Smooth muscle cell (in vitro differentiated cells): Measurements from ENCODE around the gene PROZ. TPM values are rescaled to one million over a fixed set of nuclear protein-coding genes. Genes with fewer than 3 reads are reported as not detected.

Experiments used
- DNase-seq: peaks from one replicate; lab custom pipeline; 2025; ENCODE audit not compliant: unreplicated experiment; lab: John Stamatoyannopoulos, UW
- H2AFZ ChIP-seq: fragments of 200-600 bp; sonication (generic); 2 replicates; pipeline ENCODE4 v1.6.0; 2016; ENCODE audit warnings: antibody characterized with exemption, low read depth, mild to moderate bottlenecking
- H3F3A ChIP-seq: fragments of 200-600 bp; sonication (generic); 2 replicates; pipeline ENCODE4 v1.6.0; 2017; ENCODE audit warnings: antibody characterized with exemption, low read depth
- H3K27ac ChIP-seq: fragments of 200-600 bp; sonication (generic); 2 replicates; pipeline ENCODE4 v1.5.1; 2016; ENCODE audit warnings: low read depth, mild to moderate bottlenecking
- H3K27me3 ChIP-seq: fragments of 200-600 bp; sonication (generic); 2 replicates; pipeline ENCODE4 v1.6.1; 2016; ENCODE audit warnings: low read depth, mild to moderate bottlenecking
- H3K36me3 ChIP-seq: fragments of 200-600 bp; sonication (generic); 2 replicates; pipeline ENCODE4 v1.5.1; 2016; ENCODE audit warnings: low read depth
- H3K4me1 ChIP-seq: fragments of 200-600 bp; sonication (generic); 2 replicates; pipeline ENCODE4 v1.5.1; 2016; ENCODE audit warnings: low read depth
- H3K4me2 ChIP-seq: fragments of 200-600 bp; sonication (generic); 2 replicates; pipeline ENCODE4 v1.6.0; 2016; ENCODE audit warnings: mild to moderate bottlenecking
- H3K4me3 ChIP-seq: fragments of 200-600 bp; sonication (generic); 2 replicates; pipeline ENCODE4 v1.5.1; 2016; ENCODE audit warnings: mild to moderate bottlenecking
- H3K79me2 ChIP-seq: fragments of 200-600 bp; sonication (generic); 2 replicates; pipeline ENCODE4 v1.6.0; 2016; ENCODE audit warnings: low read depth, mild to moderate bottlenecking
- H3K9ac ChIP-seq: fragments of 200-600 bp; sonication (generic); 2 replicates; pipeline ENCODE4 v1.6.0; 2016; ENCODE audit warnings: low read depth
- H3K9me3 ChIP-seq: fragments of 200-600 bp; sonication (generic); replicated peaks from 2 replicates; pipeline ENCODE4 v1.5.1; 2016; ENCODE audit warnings: low read depth
- H4K20me1 ChIP-seq: fragments of 200-600 bp; sonication (generic); 2 replicates; pipeline ENCODE4 v1.6.0; 2016; ENCODE audit warnings: low read depth
- WGBS: methylation state at CpG from one replicate; pipeline ENCODE4 v1.1.7; 2016; ENCODE audit warnings: low lambda C conversion rate; 5-methylcytosine and 5-hydroxymethylcytosine counted together
- polyA plus RNA-seq: library from polyadenylated mRNA; unstranded; fragments of >200 nt; fragmentation: Nextera tagmentation; extraction: Ambion mirVana; gene quantifications from 2 replicates; pipeline ENCODE4 v1.2.1, GENCODE V29; 2016
- total RNA-seq: library from RNA; depleted of rRNA; stranded (reverse); fragments of >200 nt; gene quantifications from 2 replicates; pipeline ENCODE4 v1.2.3, GENCODE V29; 2014
- TF ChIP-seq, protein P1 (sequence below): fragments of 200-600 bp; sonication (generic); IDR thresholded peaks from 2 replicates; pipeline ENCODE4 v1.5.1; 2017; ENCODE audit warnings: borderline replicate concordance, mild to moderate bottlenecking, antibody characterized with exemption; ENCODE audit not compliant: insufficient read depth, poor library complexity, severe bottlenecking

Gene PROZ
- total and polyA plus RNA-seq, 2 experiments from 2014 or later: not detected

DNA sequence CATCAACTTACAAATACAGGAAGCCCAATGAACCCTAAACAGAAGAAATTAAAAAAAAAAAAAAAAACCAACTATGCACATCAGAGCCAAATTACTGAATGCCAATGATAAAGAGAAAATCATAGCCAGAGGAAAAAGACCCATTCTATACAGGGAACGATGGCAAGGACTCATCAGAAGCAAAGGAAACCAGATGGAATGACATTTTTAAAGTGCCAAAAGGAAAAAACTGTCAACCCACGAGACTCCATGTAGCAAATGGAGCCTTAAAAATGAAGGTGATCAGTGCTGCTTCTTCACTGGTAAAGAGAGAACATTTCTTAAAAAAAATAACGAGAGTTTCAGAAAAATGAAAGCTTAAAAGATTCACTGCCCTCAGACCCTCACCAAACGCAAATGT is 31.7 kb downstream of the PROZ start:
- Histone ChIP-seq H3K36me3 (peaks cover 8% of the 10 kb centered on the region), H3F3A (no peaks in the 10 kb centered on the region), H3K27me3 (no peaks in the 10 kb centered on the region), H3K4me1 (no peaks in the 10 kb centered on the region), H3K9ac (no peak overlapping the region), H4K20me1 (no peaks in the 10 kb centered on the region), H3K79me2 (no peaks in the 10 kb centered on the region), H3K4me2 (no peak overlapping the region), H3K9me3 (no peaks in the 10 kb centered on the region), H3K27ac (no peak overlapping the region), H3K4me3 (no peak overlapping the region), H2AFZ (no peak overlapping the region)
- TF ChIP-seq, protein P1, sequence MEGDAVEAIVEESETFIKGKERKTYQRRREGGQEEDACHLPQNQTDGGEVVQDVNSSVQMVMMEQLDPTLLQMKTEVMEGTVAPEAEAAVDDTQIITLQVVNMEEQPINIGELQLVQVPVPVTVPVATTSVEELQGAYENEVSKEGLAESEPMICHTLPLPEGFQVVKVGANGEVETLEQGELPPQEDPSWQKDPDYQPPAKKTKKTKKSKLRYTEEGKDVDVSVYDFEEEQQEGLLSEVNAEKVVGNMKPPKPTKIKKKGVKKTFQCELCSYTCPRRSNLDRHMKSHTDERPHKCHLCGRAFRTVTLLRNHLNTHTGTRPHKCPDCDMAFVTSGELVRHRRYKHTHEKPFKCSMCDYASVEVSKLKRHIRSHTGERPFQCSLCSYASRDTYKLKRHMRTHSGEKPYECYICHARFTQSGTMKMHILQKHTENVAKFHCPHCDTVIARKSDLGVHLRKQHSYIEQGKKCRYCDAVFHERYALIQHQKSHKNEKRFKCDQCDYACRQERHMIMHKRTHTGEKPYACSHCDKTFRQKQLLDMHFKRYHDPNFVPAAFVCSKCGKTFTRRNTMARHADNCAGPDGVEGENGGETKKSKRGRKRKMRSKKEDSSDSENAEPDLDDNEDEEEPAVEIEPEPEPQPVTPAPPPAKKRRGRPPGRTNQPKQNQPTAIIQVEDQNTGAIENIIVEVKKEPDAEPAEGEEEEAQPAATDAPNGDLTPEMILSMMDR: no peak
- 98% methylated on average over 4 of the region's 4 CpGs for WGBS
- DNase-seq: no peak

DNA sequence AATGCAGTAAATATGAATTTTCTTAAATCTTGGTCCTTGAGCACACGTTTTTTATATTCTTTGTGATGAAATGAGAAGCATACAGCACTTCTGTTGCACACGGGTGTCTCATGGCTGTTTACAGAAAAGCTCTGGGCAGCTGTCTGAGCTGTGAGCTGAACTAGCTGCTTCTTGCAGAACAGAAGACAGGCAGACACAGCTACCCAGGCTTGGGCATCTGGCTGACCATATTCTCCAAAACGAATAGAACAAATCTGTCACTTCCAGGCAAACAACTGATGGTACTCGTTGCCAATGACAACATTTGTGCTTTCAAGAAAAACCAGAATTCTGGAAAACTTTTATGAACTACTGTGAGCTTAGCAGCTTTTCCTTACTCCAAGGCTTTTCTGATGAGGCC is 33.8 kb downstream of the PROZ start:
- DNase-seq: no peak
- H3K27me3 ChIP-seq: no peaks in the 10 kb centered on the region
- 94% methylated on average over 4 of the region's 4 CpGs for WGBS
- no peaks in the 10 kb centered on the region for H4K20me1 ChIP-seq
- no peak overlapping the region for H3K4me2 ChIP-seq
- no peaks in the 10 kb centered on the region for H3K79me2 ChIP-seq
- H3K27ac ChIP-seq: no peak overlapping the region
- no peak overlapping the region for H2AFZ ChIP-seq
- TF ChIP-seq, protein P1: no peak
- no peaks in the 10 kb centered on the region for H3K4me1 ChIP-seq
- no peaks in the 10 kb centered on the region for H3F3A ChIP-seq
- H3K36me3 ChIP-seq: peaks cover 24% of the 10 kb centered on the region
- no peak overlapping the region for H3K9ac ChIP-seq
- no peak overlapping the region for H3K4me3 ChIP-seq
- no peaks in the 10 kb centered on the region for H3K9me3 ChIP-seq

DNA sequence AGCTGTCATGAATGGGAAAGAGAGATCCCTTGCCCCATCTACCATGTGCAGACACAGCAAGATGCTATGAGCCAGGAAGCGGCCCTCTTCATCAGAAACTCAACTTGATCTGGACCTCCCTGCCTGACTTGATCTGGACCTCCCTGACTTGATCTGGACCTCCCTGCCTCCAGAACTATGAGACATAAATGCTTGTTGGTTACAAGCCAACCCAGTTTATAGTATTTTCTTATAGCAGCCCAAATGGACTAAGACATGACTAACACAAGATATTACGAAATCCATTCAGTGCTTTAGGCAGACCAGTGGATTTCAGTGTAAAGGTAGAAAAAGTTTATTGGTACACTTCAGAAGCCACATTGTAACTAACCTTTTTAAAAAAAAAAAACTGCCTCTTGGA is 34.5 kb downstream of the PROZ start:
- peaks cover 30% of the 10 kb centered on the region for H3K36me3 ChIP-seq
- no peaks in the 10 kb centered on the region for H3K27me3 ChIP-seq
- no peak overlapping the region for H2AFZ ChIP-seq
- H3K4me2 ChIP-seq: no peak overlapping the region
- H3K4me3 ChIP-seq: no peak overlapping the region
- H3K9ac ChIP-seq: no peak overlapping the region
- no peaks in the 10 kb centered on the region for H3K79me2 ChIP-seq
- H4K20me1 ChIP-seq: no peaks in the 10 kb centered on the region
- no peaks in the 10 kb centered on the region for H3K4me1 ChIP-seq
- H3K27ac ChIP-seq: no peak overlapping the region
- DNase-seq: no peak
- WGBS: 98% methylated on average over 2 of the region's 2 CpGs
- no peaks in the 10 kb centered on the region for H3K9me3 ChIP-seq
- H3F3A ChIP-seq: no peaks in the 10 kb centered on the region
- TF ChIP-seq, protein P1: no peak

DNA sequence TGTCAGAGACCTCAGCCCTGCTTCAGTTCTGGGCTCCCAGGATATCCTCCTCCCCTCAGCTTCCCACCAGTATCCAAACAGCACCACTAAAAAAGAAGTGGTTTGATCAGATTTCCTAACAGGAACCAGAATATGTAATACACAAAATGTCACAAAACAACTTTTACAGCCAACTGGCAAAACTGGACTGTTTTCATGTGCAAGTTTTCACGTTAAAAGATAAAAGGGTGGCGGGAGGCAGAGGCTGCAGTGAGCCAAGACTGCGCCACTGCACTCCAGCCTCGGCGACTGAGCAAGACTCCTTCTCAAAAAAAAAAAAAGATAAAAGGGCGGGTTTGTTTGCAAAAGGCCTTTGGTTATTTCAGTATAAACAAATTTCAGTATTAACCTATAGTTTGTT is 36.9 kb downstream of the PROZ start:
- no peak overlapping the region for H2AFZ ChIP-seq
- peaks cover 9% of the 10 kb centered on the region for H3K79me2 ChIP-seq
- peaks cover 28% of the 10 kb centered on the region for H3K36me3 ChIP-seq
- no peak overlapping the region for H3K27ac ChIP-seq
- no peak overlapping the region for H3K9ac ChIP-seq
- DNase-seq: no peak
- H3K9me3 ChIP-seq: no peaks in the 10 kb centered on the region
- TF ChIP-seq, protein P1: no peak
- H3K4me2 ChIP-seq: no peak overlapping the region
- no peaks in the 10 kb centered on the region for H3F3A ChIP-seq
- H3K27me3 ChIP-seq: no peaks in the 10 kb centered on the region
- peaks cover 21% of the 10 kb centered on the region for H4K20me1 ChIP-seq
- H3K4me3 ChIP-seq: no peak overlapping the region
- no peaks in the 10 kb centered on the region for H3K4me1 ChIP-seq
- WGBS: 97% methylated on average over 6 of the region's 6 CpGs
